ENCODE measurements around the gene SYT7.

The SYT7 gene

GRCh38 chr11:61609000-61609979 is 28.4 kb upstream of the SYT7 start:
- no peak for DNase-seq

- DNase-seq: no peak
These were observed 27.2 kb upstream of the SYT7 start for GRCh38 chr11:61607920-61608599.

- no peak for DNase-seq
These were observed 26.6 kb upstream of the SYT7 start for GRCh38 chr11:61607426-61607825.

- DNase-seq: no peak
These were observed 22.8 kb upstream of the SYT7 start for GRCh38 chr11:61603667-61604066.

GRCh38 chr11:61602775-61603569 is 22.1 kb upstream of the SYT7 start:
- DNase-seq: peak; percentile 45

- peak; percentile 34 for DNase-seq
These were observed 20.6 kb upstream of the SYT7 start for GRCh38 chr11:61601512-61601911.

- DNase-seq: no peak
These were observed 19.3 kb upstream of the SYT7 start for GRCh38 chr11:61599968-61600710.

GRCh38 chr11:61598886-61599868 is 18.3 kb upstream of the SYT7 start:
- DNase-seq: no peak

GRCh38 chr11:61598374-61598773 is 17.5 kb upstream of the SYT7 start:
- no peak for DNase-seq

- no peak for DNase-seq
These were observed 16.1 kb upstream of the SYT7 start for GRCh38 chr11:61596990-61597389.

GRCh38 chr11:61596542-61596941 is 15.7 kb upstream of the SYT7 start:
- DNase-seq: no peak

- no peak for DNase-seq
These were observed 14.0 kb upstream of the SYT7 start for GRCh38 chr11:61594907-61595257.

GRCh38 chr11:61593151-61593550 is 12.3 kb upstream of the SYT7 start:
- no peak for DNase-seq

- no peak for DNase-seq
These were observed 11.3 kb upstream of the SYT7 start for GRCh38 chr11:61592176-61592575.

GRCh38 chr11:61589961-61590360 is 9.1 kb upstream of the SYT7 start:
- DNase-seq: no peak

- no peak for DNase-seq
These were observed 7.9 kb upstream of the SYT7 start for GRCh38 chr11:61588728-61589191.

GRCh38 chr11:61587951-61588727 is 7.3 kb upstream of the SYT7 start:
- DNase-seq: no peak

GRCh38 chr11:61587541-61587941 is 6.7 kb upstream of the SYT7 start:
- no peak for DNase-seq

- no peak for DNase-seq
These were observed 6.0 kb upstream of the SYT7 start for GRCh38 chr11:61586792-61587430.

- DNase-seq: no peak
These were observed 4.2 kb upstream of the SYT7 start for GRCh38 chr11:61585115-61585514.

All from NCI-H1092 treated with DMSO at 0.1 percent for 48 hours (cell line).